Measurements from ENCODE around the gene HLA-DQA1. TPM values are rescaled to one million over a fixed set of nuclear protein-coding genes. Genes with fewer than 3 reads are reported as not detected.

HLA-DQA1 gene
- total RNA-seq, 4 donors from 2014 or later: 0.30 to 17.2 (median 9.2) TPM

DNA sequence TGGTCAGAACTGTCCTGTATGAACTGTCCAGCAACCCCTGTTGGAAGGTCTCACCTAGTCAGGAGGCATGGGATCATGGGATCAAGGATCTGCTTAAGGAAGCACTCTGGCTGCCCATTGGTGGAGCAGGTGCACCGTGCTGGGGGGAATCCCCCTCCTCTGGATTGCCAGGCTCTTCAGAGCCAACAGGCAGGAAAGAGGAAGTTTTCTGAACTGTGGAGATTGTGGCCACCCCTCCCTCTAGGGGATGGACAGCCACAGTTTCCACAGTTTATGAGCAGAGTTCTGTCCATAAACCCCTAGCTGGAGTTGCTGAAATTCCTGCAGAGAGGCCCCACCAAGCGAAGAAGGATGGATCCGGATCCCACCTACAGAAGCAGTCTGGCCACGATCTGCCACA, 42.3 kb downstream of the HLA-DQA1 start:
- 42 to 78% methylated on average over 4 of the region's 4 CpGs for WGBS, 2 donors
- Histone ChIP-seq H3K27me3 (no peaks in the 10 kb centered on the region), H3K4me3 (no peak overlapping the region), H3K9me3 (no peaks in the 10 kb centered on the region), H3K27ac (no peak overlapping the region), H3K36me3 (no peaks in the 10 kb centered on the region), H3K4me1 (no peaks in the 10 kb centered on the region)
- no peak for DNase-seq (ENCODE audit: low spot score in 2 of 2)
- TF ChIP-seq EP300 (IDR thresholded peaks at IDR 0.05) (no peak), POLR2A (IDR thresholded peaks at IDR 0.05) (no peak)
- TF ChIP-seq, protein P1, sequence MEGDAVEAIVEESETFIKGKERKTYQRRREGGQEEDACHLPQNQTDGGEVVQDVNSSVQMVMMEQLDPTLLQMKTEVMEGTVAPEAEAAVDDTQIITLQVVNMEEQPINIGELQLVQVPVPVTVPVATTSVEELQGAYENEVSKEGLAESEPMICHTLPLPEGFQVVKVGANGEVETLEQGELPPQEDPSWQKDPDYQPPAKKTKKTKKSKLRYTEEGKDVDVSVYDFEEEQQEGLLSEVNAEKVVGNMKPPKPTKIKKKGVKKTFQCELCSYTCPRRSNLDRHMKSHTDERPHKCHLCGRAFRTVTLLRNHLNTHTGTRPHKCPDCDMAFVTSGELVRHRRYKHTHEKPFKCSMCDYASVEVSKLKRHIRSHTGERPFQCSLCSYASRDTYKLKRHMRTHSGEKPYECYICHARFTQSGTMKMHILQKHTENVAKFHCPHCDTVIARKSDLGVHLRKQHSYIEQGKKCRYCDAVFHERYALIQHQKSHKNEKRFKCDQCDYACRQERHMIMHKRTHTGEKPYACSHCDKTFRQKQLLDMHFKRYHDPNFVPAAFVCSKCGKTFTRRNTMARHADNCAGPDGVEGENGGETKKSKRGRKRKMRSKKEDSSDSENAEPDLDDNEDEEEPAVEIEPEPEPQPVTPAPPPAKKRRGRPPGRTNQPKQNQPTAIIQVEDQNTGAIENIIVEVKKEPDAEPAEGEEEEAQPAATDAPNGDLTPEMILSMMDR (IDR thresholded peaks at IDR 0.05): no peak

GRCh38 chr6:32680055-32680454, 42.8 kb downstream of the HLA-DQA1 start:
- H3K9me3 ChIP-seq: no peaks in the 10 kb centered on the region
- no peaks in the 10 kb centered on the region for H3K27me3 ChIP-seq
- H3K4me3 ChIP-seq: no peak overlapping the region
- no peaks in the 10 kb centered on the region for H3K4me1 ChIP-seq
- no peak for DNase-seq (ENCODE audit: low spot score in 2 of 2)
- TF ChIP-seq EP300 (IDR thresholded peaks at IDR 0.05) (no peak), POLR2A (IDR thresholded peaks at IDR 0.05) (no peak)
- TF ChIP-seq, protein P1 (IDR thresholded peaks at IDR 0.05): no peak
- no peaks in the 10 kb centered on the region for H3K36me3 ChIP-seq
- no peak overlapping the region for H3K27ac ChIP-seq
- 62 to 94% methylated on average over 1 of the region's 1 CpG for WGBS, 2 donors

DNA sequence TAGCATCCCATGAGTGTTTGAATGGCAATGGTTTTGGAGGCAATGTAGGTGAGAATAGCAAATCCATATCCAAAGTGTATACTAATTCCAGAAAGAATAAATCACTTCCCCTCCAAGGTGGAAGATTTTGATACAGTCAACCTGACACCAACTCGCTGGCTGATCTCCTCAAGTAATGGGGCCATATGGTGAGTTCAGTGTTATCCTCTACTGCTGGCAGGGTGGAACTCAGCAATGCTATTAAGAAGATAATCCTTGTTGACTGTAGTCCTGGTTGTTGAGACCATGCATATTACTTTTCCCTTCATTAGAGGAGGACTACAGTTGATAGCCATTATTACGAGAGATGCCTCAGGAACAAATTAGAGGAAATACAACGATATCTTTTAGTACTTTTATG, 47.0 kb downstream of the HLA-DQA1 start:
- Histone ChIP-seq H3K4me1 (no peaks in the 10 kb centered on the region), H3K27me3 (peaks cover 0 to 7% of the 10 kb centered on the region in 2 donors), H3K9me3 (no peaks in the 10 kb centered on the region), H3K36me3 (no peaks in the 10 kb centered on the region), H3K4me3 (no peak overlapping the region), H3K27ac (no peak overlapping the region)
- TF ChIP-seq POLR2A (IDR thresholded peaks at IDR 0.05): no peak
- TF ChIP-seq, protein P1 (IDR thresholded peaks at IDR 0.05): no peak
- no peak for TF ChIP-seq EP300 (IDR thresholded peaks at IDR 0.05)
- DNase-seq (ENCODE audit: low spot score in 2 of 2): no peak
- WGBS, 2 donors: 70 to 83% methylated on average over 3 of the region's 3 CpGs

- Histone ChIP-seq H3K27ac (no peak overlapping the region), H3K9me3 (no peaks in the 10 kb centered on the region), H3K27me3 (peaks cover 0 to 7% of the 10 kb centered on the region in 2 donors), H3K4me3 (no peak overlapping the region), H3K4me1 (no peaks in the 10 kb centered on the region), H3K36me3 (no peaks in the 10 kb centered on the region)
- no peak for TF ChIP-seq EP300 (IDR thresholded peaks at IDR 0.05)
- no peak for TF ChIP-seq POLR2A (IDR thresholded peaks at IDR 0.05)
- TF ChIP-seq, protein P1 (IDR thresholded peaks at IDR 0.05): no peak
- 30 to 36% methylated on average over 1 of the region's 1 CpG for WGBS, 2 donors
- DNase-seq (ENCODE audit: low spot score in 2 of 2): no peak
Measured at GRCh38 chr6:32685603-32686002, 48.4 kb downstream of the HLA-DQA1 start.

DNA sequence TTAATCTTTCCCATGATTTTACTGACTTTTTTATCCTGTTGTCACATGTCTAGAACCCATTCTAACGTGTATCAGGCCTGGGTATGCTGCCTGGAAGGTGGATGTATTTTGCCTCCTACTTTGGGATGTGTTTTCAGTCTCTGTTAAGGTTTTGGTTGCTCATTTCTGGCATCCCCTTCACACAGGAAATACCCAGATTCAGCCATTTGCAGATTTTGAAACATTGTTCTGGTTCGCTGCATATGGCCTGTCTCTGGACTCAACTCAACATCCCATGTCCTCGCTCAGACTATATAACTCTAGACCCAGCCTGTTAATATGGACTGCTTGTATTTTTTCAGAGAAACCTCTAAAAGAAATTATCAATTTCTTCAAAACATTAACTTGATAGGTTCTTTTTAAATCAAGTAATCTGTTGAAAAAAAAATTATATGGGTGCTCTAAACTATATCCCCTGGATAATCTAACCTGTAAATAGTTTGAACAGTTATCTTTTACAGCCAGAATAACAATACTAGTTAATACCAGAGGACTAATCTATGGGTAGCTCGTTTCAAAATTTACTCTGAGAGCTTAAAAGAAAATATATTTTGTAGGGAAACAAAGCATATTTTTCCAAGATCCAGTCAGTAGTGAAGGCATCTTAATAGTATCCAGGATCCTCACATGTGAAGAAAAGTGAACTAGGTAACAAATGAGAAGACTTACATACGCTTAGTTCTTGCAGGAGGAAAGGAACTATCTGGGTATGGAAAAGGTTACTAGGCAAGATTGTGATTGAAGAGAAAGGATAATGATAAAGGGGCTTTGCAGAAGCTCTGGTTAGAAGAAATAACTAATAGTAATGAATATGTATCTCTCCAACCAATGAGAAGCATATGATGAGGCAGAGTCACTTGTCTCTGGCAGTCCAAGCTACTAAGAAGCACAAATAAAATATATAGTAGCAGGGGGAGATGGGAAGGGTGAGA, 52.6 kb downstream of the HLA-DQA1 start:
- Histone ChIP-seq H3K27me3 (peaks cover 0 to 7% of the 10 kb centered on the region in 2 donors), H3K36me3 (no peaks in the 10 kb centered on the region), H3K27ac (no peak overlapping the region), H3K4me1 (no peaks in the 10 kb centered on the region), H3K4me3 (no peak overlapping the region), H3K9me3 (peaks cover 0 to 7% (median 0%) of the 10 kb centered on the region in 4 donors)
- WGBS, 2 donors: 60 to 68% methylated on average over 5 of the region's 5 CpGs
- no peak for TF ChIP-seq EP300 (IDR thresholded peaks at IDR 0.05)
- TF ChIP-seq, protein P1 (IDR thresholded peaks at IDR 0.05): no peak
- TF ChIP-seq POLR2A (IDR thresholded peaks at IDR 0.05): no peak
- no peak for DNase-seq (ENCODE audit: low spot score in 2 of 2)
